GM19238 (cell line): Measurements from ENCODE around the gene CACNA1A.

Experiments used
- DNase-seq: peaks from one replicate; pipeline ENCODE4 v3.0.0; 2011; ENCODE audit warnings: low spot score; ENCODE audit not compliant: insufficient read length

CACNA1A gene

GRCh38 chr19:13165162-13165997, 340.9 kb downstream of the CACNA1A start:
- no peak for DNase-seq

GRCh38 chr19:13164343-13165161, 341.7 kb downstream of the CACNA1A start:
- no peak for DNase-seq

GRCh38 chr19:13163609-13164342, 342.5 kb downstream of the CACNA1A start:
- DNase-seq = no peak

- DNase-seq = no peak
Observed at GRCh38 chr19:13162724-13163608, 343.3 kb downstream of the CACNA1A start.

- DNase-seq = no peak
Observed at GRCh38 chr19:13160557-13160956, 345.7 kb downstream of the CACNA1A start.

- DNase-seq = no peak
Observed at GRCh38 chr19:13159713-13160112, 346.6 kb downstream of the CACNA1A start.
